ENCODE measurements around the gene PLEKHG1. TPM values are rescaled to one million over a fixed set of nuclear protein-coding genes. Genes with fewer than 3 reads are reported as not detected.

Gene PLEKHG1
- total RNA-seq, 4 donors from 2014 or later: 35.0 to 60.8 (median 43.8) TPM

DNA sequence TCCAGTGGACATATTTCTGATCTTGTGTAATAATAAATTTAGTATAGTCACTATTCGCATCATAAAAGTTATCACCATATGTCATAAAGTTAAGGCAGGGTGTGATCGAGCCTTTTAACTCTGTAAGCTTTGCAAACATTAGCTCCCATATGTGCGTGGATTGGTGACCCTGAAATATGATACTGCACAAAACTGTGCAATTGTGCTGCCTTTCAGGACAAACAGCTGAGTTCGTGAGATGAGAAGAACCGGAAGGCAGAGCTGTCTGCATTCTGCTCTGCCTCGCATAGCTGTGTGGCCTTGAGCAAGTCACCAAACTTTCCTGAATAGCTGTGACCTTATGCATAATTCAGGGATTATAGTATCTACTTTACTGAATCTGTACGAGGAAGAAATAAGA is 3.2 kb upstream of the PLEKHG1 start:
- Histone ChIP-seq H3K4me1 (peaks cover 23% of the 10 kb centered on the region), H3K36me3 (no peaks in the 10 kb centered on the region), H3K27me3 (no peaks in the 10 kb centered on the region), H3K4me3 (no peak overlapping the region), H3K9me3 (no peaks in the 10 kb centered on the region), H3K27ac (no peak overlapping the region)
- TF ChIP-seq, protein P1, sequence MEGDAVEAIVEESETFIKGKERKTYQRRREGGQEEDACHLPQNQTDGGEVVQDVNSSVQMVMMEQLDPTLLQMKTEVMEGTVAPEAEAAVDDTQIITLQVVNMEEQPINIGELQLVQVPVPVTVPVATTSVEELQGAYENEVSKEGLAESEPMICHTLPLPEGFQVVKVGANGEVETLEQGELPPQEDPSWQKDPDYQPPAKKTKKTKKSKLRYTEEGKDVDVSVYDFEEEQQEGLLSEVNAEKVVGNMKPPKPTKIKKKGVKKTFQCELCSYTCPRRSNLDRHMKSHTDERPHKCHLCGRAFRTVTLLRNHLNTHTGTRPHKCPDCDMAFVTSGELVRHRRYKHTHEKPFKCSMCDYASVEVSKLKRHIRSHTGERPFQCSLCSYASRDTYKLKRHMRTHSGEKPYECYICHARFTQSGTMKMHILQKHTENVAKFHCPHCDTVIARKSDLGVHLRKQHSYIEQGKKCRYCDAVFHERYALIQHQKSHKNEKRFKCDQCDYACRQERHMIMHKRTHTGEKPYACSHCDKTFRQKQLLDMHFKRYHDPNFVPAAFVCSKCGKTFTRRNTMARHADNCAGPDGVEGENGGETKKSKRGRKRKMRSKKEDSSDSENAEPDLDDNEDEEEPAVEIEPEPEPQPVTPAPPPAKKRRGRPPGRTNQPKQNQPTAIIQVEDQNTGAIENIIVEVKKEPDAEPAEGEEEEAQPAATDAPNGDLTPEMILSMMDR (IDR thresholded peaks at IDR 0.05): no peak
- no peak for TF ChIP-seq EP300 (IDR thresholded peaks at IDR 0.05)
- no peak for TF ChIP-seq POLR2A (IDR thresholded peaks at IDR 0.05)
- WGBS: 90% methylated on average over 7 of the region's 7 CpGs
- no peak for DNase-seq (ENCODE audit: low spot score in 2 of 2)

DNA sequence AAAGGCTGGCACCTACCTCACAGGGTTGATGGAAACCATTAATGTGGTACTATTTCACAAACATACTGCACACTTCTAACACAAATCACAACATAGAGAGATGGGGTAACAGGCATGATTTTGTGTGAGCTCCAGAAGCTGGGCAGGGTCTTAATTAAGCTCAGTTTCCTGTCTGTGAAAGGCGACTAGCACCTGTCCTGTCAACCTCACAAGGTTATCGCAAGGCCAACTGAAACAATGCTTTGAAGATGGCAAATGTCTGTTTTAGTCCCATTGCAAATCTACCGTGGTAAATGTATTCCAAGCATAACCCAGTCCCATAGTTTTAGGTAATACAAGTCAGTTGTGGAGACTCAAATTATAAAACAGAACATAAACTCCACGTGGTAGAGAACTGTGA is 1.3 kb upstream of the PLEKHG1 start:
- 75% methylated on average over 4 of the region's 4 CpGs for WGBS
- DNase-seq (ENCODE audit: low spot score in 2 of 2): no peak
- TF ChIP-seq, protein P1 (IDR thresholded peaks at IDR 0.05): no peak

DNA sequence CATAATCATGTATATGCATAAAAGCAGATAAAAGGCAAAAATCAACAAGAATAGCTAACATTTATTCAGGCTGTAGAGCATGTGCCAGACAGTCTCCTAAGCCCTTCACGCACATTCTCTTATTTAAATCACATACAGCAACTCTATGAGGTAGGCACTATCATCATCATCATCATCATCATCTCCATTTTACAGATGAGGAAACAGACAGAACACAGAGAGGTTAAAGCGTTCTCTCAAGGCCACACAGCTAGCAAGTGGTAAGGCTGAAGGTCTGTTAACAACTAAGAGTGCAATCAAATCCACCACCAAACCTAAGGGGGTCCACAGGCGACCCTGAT is 857 bp upstream of the PLEKHG1 start:
- no peak for TF ChIP-seq POLR2A (IDR thresholded peaks at IDR 0.05)
- Histone ChIP-seq H3K36me3 (no peaks in the 10 kb centered on the region), H3K4me1 (peaks cover 19% of the 10 kb centered on the region), H3K9me3 (no peaks in the 10 kb centered on the region), H3K27ac (no peak overlapping the region), H3K4me3 (no peak overlapping the region), H3K27me3 (peaks cover 6% of the 10 kb centered on the region)
- DNase-seq (ENCODE audit: low spot score in 2 of 2): no peak
- 80% methylated on average over 3 of the region's 3 CpGs for WGBS

More for the DNA sequence above, 1.3 kb upstream of the PLEKHG1 start:
- peaks cover 6% of the 10 kb centered on the region for H3K27me3 ChIP-seq
- peaks cover 19% of the 10 kb centered on the region for H3K4me1 ChIP-seq
- H3K4me3 ChIP-seq: no peak overlapping the region
- no peak overlapping the region for H3K27ac ChIP-seq
- no peaks in the 10 kb centered on the region for H3K36me3 ChIP-seq
- no peaks in the 10 kb centered on the region for H3K9me3 ChIP-seq

DNA sequence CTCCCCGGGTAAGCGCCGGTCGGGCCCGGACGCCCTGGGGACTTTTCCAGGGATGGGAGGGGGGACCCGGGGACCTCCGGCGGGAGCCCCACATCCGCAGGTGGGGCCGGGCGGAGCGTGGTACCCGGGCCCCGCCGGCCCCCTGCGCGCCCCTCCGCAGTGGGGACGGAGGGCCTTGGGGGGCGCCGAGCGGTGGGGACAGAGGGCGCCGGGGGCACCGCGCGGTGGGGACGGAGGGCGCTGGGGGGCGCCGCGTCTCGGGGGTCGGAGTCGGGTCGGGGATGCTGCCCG is 270 bp downstream of the PLEKHG1 start:
- H3K9me3 ChIP-seq: no peaks in the 10 kb centered on the region
- peaks cover 6% of the 10 kb centered on the region for H3K27me3 ChIP-seq
- peaks cover 19% of the 10 kb centered on the region for H3K4me1 ChIP-seq
- TF ChIP-seq POLR2AphosphoS5 (IDR thresholded peaks at IDR 0.05) (no peak), POLR2A (IDR thresholded peaks at IDR 0.05) (no peak), EP300 (IDR thresholded peaks at IDR 0.05) (no peak)
- TF ChIP-seq, protein P1 (IDR thresholded peaks at IDR 0.05): no peak
- no peaks in the 10 kb centered on the region for H3K36me3 ChIP-seq
- no CpG with 5 or more reads among the region's 38 CpGs for WGBS
- H3K27ac ChIP-seq: peak overlapping the region; percentile 68
- peak overlapping the region; percentile 56 for H3K4me3 ChIP-seq
- DNase-seq (ENCODE audit: low spot score in 2 of 2): no peak

DNA sequence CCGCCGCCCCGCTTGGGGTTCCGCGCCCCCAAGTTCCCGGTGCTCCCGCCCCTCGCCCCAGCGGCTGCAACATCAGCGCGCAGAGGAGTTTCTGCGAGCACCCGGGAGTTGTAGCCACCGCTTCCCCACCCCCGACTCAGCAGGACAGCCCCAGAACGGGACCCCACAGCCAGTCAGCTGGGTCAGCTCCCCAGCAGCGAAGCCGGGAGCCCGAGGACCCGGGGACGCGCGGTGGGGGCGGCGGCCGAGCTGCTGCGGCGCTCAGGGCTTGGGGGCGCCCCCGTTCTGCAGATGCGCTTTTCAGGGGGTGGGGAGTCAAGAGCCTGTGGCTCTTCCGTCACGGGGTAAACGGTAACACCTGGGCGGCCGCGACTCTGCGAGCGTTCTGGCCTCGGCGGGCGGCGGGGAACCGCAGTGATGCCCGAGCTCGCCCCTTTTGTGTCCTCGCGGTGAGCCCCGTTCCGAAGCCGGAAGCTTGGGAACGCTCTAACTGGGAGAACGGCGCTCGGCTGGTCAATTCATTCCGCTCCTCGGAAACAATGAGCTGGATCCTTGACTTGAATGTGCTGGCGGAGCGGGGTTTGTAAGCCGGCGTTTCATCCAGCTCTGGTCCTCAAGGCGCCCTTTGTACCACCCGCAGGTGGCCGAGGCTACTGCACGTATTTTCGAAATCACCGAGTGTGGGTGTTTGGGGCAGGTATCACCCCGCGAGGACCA is 774 bp downstream of the PLEKHG1 start:
- Histone ChIP-seq H3K27ac (peak overlapping the region; percentile 68), H3K27me3 (peaks cover 6% of the 10 kb centered on the region), H3K4me3 (peak overlapping the region; percentile 56), H3K4me1 (peaks cover 19% of the 10 kb centered on the region), H3K36me3 (no peaks in the 10 kb centered on the region), H3K9me3 (no peaks in the 10 kb centered on the region)
- TF ChIP-seq POLR2A (IDR thresholded peaks at IDR 0.05) (no peak), POLR2AphosphoS5 (IDR thresholded peaks at IDR 0.05) (no peak), EP300 (IDR thresholded peaks at IDR 0.05) (no peak)
- TF ChIP-seq, protein P1 (IDR thresholded peaks at IDR 0.05): peak; percentile 16 to 42
- no CpG with 5 or more reads among the region's 69 CpGs for WGBS
- DNase-seq (ENCODE audit: low spot score in 2 of 2): peak; percentile 77 to 81

DNA sequence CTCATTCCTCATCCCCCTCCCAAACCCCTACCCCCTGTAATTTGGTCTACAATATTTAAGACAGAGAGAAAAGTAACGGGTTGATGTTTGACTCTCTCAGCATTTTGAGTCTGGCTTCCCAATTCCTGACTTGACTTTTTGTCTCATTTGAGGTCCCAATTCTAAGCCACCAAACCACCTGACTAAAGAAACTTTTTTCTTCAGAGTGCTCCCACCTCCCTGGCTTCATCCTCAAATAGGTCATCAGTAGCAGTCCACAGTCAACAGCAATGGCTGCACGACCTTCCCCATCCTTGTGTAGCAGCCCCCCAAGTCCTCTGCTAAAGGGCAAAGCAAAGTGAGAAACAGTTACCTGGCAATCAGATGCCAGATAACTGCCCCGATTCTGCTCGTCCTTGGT is 1.8 kb downstream of the PLEKHG1 start:
- no peak for DNase-seq (ENCODE audit: low spot score in 2 of 2)
- TF ChIP-seq POLR2A (IDR thresholded peaks at IDR 0.05) (no peak), POLR2AphosphoS5 (IDR thresholded peaks at IDR 0.05) (no peak), EP300 (IDR thresholded peaks at IDR 0.05) (no peak)
- TF ChIP-seq, protein P1 (IDR thresholded peaks at IDR 0.05): no peak
- peaks cover 6% of the 10 kb centered on the region for H3K27me3 ChIP-seq
- H3K27ac ChIP-seq: no peak overlapping the region
- peak overlapping the region; percentile 56 for H3K4me3 ChIP-seq
- WGBS: 90% methylated on average over 4 of the region's 4 CpGs
- no peaks in the 10 kb centered on the region for H3K9me3 ChIP-seq
- H3K36me3 ChIP-seq: no peaks in the 10 kb centered on the region
- peaks cover 19% of the 10 kb centered on the region for H3K4me1 ChIP-seq
